ENCODE data around the gene KCTD7.
"Not testable (repeated sequence)": the region's sequence is repeated elsewhere in the genome, so short reads cannot be mapped to it uniquely, and the experiment has no call there.

The KCTD7 gene

GRCh38 chr7:66654275-66655112 is 25.8 kb downstream of the KCTD7 start:
- DNase-seq, result peak; percentile 83

GRCh38 chr7:66655113-66655806 is 26.6 kb downstream of the KCTD7 start:
- not testable (repeated sequence) for DNase-seq

- DNase-seq, result peak; percentile 35
Observed at GRCh38 chr7:66655826-66656485, 27.3 kb downstream of the KCTD7 start.

GRCh38 chr7:66657798-66658197 is 29.1 kb downstream of the KCTD7 start:
- DNase-seq, result no peak

- no peak for DNase-seq
Observed at GRCh38 chr7:66662646-66663264, 34.1 kb downstream of the KCTD7 start.

GRCh38 chr7:66664590-66665293 is 36.1 kb downstream of the KCTD7 start:
- no peak for DNase-seq

GRCh38 chr7:66666313-66666952 is 37.8 kb downstream of the KCTD7 start:
- no peak for DNase-seq

- no peak for DNase-seq
Observed at GRCh38 chr7:66667023-66667728, 38.5 kb downstream of the KCTD7 start.

GRCh38 chr7:66668112-66668511 is 39.4 kb downstream of the KCTD7 start:
- DNase-seq, result no peak

GRCh38 chr7:66668677-66669076 is 40.0 kb downstream of the KCTD7 start:
- no peak for DNase-seq

GRCh38 chr7:66669088-66669487 is 40.4 kb downstream of the KCTD7 start:
- DNase-seq, result no peak

- no peak for DNase-seq
Observed at GRCh38 chr7:66669496-66669895, 40.8 kb downstream of the KCTD7 start.

GRCh38 chr7:66671034-66671433 is 42.4 kb downstream of the KCTD7 start:
- DNase-seq, result no peak

GRCh38 chr7:66671486-66671885 is 42.8 kb downstream of the KCTD7 start:
- not testable (repeated sequence) for DNase-seq

GRCh38 chr7:66672432-66673123 is 43.9 kb downstream of the KCTD7 start:
- not testable (repeated sequence) for DNase-seq

GRCh38 chr7:66673124-66673640 is 44.5 kb downstream of the KCTD7 start:
- DNase-seq, result not testable (repeated sequence)

- DNase-seq, result no peak
Observed at GRCh38 chr7:66679633-66680244, 51.1 kb downstream of the KCTD7 start.

GRCh38 chr7:66681491-66682349 is 53.0 kb downstream of the KCTD7 start:
- DNase-seq, result peak; percentile 84
